Stimulated activated CD4-positive, alpha-beta T cell treated with anti-CD3 and anti-CD28 coated beads, Interleukin-4, amount 100 ng/mL, for 1 hour (primary cell): ENCODE data around the gene TENT5C.

Experiments used
- DNase-seq: peaks from one replicate; pipeline ENCODE4 v3.0.0-alpha.2; 2020

Gene TENT5C

GRCh38 chr1:117657949-117658660 is 52.3 kb downstream of the TENT5C start:
- no peak for DNase-seq

GRCh38 chr1:117658676-117659075 is 52.8 kb downstream of the TENT5C start:
- DNase-seq = peak; percentile 33

GRCh38 chr1:117659550-117660270 is 53.9 kb downstream of the TENT5C start:
- DNase-seq = no peak

- DNase-seq = no peak
These were observed 54.6 kb downstream of the TENT5C start for GRCh38 chr1:117660271-117660965.

- DNase-seq = no peak
These were observed 55.2 kb downstream of the TENT5C start for GRCh38 chr1:117661027-117661426.

GRCh38 chr1:117662667-117663066 is 56.8 kb downstream of the TENT5C start:
- DNase-seq = no peak

GRCh38 chr1:117663156-117663902 is 57.5 kb downstream of the TENT5C start:
- no peak for DNase-seq

GRCh38 chr1:117664314-117664713 is 58.5 kb downstream of the TENT5C start:
- DNase-seq = peak; percentile 21

- DNase-seq = no peak
These were observed 59.9 kb downstream of the TENT5C start for GRCh38 chr1:117665556-117666270.

GRCh38 chr1:117669572-117669971 is 63.7 kb downstream of the TENT5C start:
- DNase-seq = no peak

- no peak for DNase-seq
These were observed 65.3 kb downstream of the TENT5C start for GRCh38 chr1:117670976-117671780.

- no peak for DNase-seq
These were observed 66.1 kb downstream of the TENT5C start for GRCh38 chr1:117671781-117672501.

GRCh38 chr1:117672756-117673155 is 66.9 kb downstream of the TENT5C start:
- no peak for DNase-seq

- DNase-seq = no peak
These were observed 67.6 kb downstream of the TENT5C start for GRCh38 chr1:117673405-117673804.

- peak; percentile 39 for DNase-seq
These were observed 68.9 kb downstream of the TENT5C start for GRCh38 chr1:117674521-117675400.

- DNase-seq = no peak
These were observed 70.1 kb downstream of the TENT5C start for GRCh38 chr1:117675907-117676430.

- no peak for DNase-seq
These were observed 70.8 kb downstream of the TENT5C start for GRCh38 chr1:117676615-117677130.
